ENCODE measurements around the gene CTIF.

The CTIF gene

DNA sequence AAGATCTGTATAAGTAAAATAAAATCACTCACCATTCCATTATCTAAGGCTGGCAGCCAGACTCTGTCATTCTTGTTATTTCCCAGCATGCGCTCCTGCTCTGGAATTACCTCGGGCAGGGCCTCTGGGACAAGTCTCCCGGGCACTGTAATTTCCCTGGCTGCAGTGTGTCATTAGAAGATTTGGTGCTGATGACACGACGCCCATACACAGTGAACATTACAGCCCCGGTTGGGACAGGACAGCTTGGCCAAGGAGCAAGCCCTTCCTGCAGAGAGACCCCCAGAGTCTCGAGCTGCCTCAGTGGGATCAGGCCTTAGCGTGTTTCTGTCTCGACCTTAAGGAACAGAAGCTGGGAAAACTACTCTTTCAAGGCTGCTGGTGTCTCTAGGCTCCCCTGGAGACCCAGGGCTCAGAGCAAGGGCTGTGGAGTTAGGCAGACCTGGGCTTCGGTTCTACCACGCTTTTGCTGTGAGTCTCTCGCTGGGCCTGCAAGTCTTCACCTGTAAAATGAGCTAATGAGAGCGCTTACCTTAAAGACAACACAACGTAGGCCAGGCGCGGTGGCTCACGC is 372.2 kb downstream of the CTIF start:
- no peak for DNase-seq (ENCODE audit: low read depth in 2 of 3, low spot score in 2 of 3)
